Measurements from ENCODE around the gene KCNC1. TPM values are rescaled to one million over a fixed set of nuclear protein-coding genes. Genes with fewer than 3 reads are reported as not detected.
A peak's percentile ranks its signal among the peaks of the same experiment; 100 is the strongest.

The KCNC1 gene
- total and polyA plus RNA-seq, 9 of the 15 experiments (the other 6 are each of a cell fraction or from before 2014, with no cell fraction given), result 0.05 to 0.08 TPM; not detected in 7

DNA sequence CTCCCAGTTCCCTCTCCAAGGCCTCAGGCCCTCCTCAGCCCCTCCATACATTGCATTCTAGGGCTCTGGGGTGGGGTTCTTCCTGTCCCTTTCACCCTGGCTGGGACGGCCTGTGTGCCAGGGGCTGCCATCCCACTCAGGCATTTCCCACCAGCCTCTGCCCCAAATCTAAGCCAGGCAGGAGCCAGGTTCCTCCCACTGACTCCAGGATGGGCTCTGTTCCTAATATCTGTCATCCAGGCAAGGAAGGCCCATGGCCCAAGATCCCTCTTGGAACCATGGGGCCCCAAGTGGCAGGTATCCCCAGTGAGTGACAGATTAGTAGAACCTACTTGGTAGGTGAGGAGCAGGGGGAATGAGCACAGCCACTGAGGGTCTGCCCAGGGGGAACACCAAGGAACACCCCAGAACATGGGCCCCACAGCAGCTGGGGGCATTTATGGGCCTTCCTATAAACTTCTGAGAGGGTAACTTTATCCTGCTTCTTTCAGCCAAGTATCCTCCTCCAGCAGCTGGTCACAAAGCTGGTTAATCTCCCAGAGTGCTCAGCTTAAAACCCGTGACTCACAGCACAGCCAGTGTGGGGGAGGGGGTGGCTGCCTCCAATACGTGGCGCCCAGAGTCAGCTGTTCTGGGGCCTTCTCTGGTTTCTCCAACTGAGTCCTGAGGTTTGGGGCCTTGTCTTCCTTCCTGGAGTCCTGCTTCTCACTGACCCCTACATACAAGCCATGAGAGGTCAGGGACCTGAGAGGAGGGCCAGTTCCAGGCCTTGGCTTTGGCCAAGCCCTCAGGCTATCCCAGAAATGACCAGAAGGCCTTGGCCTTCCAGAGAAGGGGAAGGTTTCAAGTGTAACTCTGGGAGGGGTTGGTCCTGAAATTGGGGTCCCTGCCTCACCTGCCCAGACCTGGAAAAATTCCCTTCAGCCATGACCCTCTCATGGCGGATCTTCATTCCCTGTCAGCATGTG is 35.1 kb upstream of the KCNC1 start (continued):
- TF ChIP-seq, protein P1, sequence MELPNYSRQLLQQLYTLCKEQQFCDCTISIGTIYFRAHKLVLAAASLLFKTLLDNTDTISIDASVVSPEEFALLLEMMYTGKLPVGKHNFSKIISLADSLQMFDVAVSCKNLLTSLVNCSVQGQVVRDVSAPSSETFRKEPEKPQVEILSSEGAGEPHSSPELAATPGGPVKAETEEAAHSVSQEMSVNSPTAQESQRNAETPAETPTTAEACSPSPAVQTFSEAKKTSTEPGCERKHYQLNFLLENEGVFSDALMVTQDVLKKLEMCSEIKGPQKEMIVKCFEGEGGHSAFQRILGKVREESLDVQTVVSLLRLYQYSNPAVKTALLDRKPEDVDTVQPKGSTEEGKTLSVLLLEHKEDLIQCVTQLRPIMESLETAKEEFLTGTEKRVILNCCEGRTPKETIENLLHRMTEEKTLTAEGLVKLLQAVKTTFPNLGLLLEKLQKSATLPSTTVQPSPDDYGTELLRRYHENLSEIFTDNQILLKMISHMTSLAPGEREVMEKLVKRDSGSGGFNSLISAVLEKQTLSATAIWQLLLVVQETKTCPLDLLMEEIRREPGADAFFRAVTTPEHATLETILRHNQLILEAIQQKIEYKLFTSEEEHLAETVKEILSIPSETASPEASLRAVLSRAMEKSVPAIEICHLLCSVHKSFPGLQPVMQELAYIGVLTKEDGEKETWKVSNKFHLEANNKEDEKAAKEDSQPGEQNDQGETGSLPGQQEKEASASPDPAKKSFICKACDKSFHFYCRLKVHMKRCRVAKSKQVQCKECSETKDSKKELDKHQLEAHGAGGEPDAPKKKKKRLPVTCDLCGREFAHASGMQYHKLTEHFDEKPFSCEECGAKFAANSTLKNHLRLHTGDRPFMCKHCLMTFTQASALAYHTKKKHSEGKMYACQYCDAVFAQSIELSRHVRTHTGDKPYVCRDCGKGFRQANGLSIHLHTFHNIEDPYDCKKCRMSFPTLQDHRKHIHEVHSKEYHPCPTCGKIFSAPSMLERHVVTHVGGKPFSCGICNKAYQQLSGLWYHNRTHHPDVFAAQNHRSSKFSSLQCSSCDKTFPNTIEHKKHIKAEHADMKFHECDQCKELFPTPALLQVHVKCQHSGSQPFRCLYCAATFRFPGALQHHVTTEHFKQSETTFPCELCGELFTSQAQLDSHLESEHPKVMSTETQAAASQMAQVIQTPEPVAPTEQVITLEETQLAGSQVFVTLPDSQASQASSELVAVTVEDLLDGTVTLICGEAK (IDR thresholded peaks at IDR 0.05), result no peak
- TF ChIP-seq, protein P1 (CRISPR knock-in tag; IDR thresholded peaks at IDR 0.05), result no peak
- TF ChIP-seq CHD2 (IDR thresholded peaks at IDR 0.05; ENCODE audit: low read depth, low read length) (no peak), FUS (optimal IDR thresholded peaks at IDR 0.05; ENCODE audit: low read depth, low read length) (no peak), ZC3H11A (IDR thresholded peaks at IDR 0.05; ENCODE audit: low read depth, low read length) (no peak), ZNF589 (CRISPR knock-in tag; IDR thresholded peaks at IDR 0.05; ENCODE audit: low read depth) (peak; percentile 87; the same call in 1 of the 2 replicates), STAG1 (CRISPR knock-in tag; IDR thresholded peaks at IDR 0.05; ENCODE audit: borderline replicate concordance) (no peak), DEAF1 (CRISPR knock-in tag; IDR thresholded peaks at IDR 0.05) (no peak), NFXL1 (CRISPR knock-in tag; IDR thresholded peaks at IDR 0.05) (no peak), TARDBP (IDR thresholded peaks at IDR 0.05) (no peak), HMBOX1 (IDR thresholded peaks at IDR 0.05) (peak; percentile 49), ZBTB17 (CRISPR knock-in tag; IDR thresholded peaks at IDR 0.05) (no peak), HLTF (IDR thresholded peaks at IDR 0.05) (no peak), SMAD4 (CRISPR knock-in tag; conservative IDR thresholded peaks at IDR 0.05) (peak; percentile 71; the same call in 1 of the 2 replicates)
- TF ChIP-seq, protein P2, sequence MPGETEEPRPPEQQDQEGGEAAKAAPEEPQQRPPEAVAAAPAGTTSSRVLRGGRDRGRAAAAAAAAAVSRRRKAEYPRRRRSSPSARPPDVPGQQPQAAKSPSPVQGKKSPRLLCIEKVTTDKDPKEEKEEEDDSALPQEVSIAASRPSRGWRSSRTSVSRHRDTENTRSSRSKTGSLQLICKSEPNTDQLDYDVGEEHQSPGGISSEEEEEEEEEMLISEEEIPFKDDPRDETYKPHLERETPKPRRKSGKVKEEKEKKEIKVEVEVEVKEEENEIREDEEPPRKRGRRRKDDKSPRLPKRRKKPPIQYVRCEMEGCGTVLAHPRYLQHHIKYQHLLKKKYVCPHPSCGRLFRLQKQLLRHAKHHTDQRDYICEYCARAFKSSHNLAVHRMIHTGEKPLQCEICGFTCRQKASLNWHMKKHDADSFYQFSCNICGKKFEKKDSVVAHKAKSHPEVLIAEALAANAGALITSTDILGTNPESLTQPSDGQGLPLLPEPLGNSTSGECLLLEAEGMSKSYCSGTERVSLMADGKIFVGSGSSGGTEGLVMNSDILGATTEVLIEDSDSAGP (CRISPR knock-in tag; IDR thresholded peaks at IDR 0.05), result no peak

Measured in K562 (cell line).